Loucy (cell line): ENCODE measurements around the gene OR1J1.

ENCODE experiments used
- H2AFZ ChIP-seq: fragments of 200-600 bp; sonication (generic); 2 replicates; pipeline ENCODE4 v1.6.0; 2016; ENCODE audit warnings: antibody characterized with exemption, mild to moderate bottlenecking, low read length, moderate library complexity
- H3F3A ChIP-seq: fragments of 200-600 bp; 2 replicates; pipeline ENCODE4 v1.6.0; 2016; ENCODE audit warnings: antibody characterized with exemption, low read depth, mild to moderate bottlenecking
- H3K27me3 ChIP-seq: fragments of 200-600 bp; sonication (generic); 2 replicates; pipeline ENCODE4 v1.6.1; 2014; ENCODE audit warnings: low read length, mild to moderate bottlenecking; ENCODE audit not compliant: insufficient read depth, poor library complexity, severe bottlenecking
- H3K36me3 ChIP-seq: fragments of 200-600 bp; sonication (generic); 2 replicates; pipeline ENCODE4 v1.6.1; 2016; ENCODE audit warnings: low read length; ENCODE audit not compliant: insufficient read depth
- H3K4me1 ChIP-seq: fragments of 200-600 bp; sonication (generic); 2 replicates; pipeline ENCODE4 v1.5.1; 2014; ENCODE audit warnings: low read length, mild to moderate bottlenecking; ENCODE audit not compliant: insufficient read depth, poor library complexity, severe bottlenecking
- H3K4me2 ChIP-seq: fragments of 200-600 bp; sonication (generic); 2 replicates; pipeline ENCODE4 v1.6.0; 2014; ENCODE audit warnings: antibody characterized with exemption, low read length, low read depth, mild to moderate bottlenecking; ENCODE audit not compliant: poor library complexity, severe bottlenecking
- H3K4me3 ChIP-seq: fragments of 200-600 bp; sonication (generic); 2 replicates; pipeline ENCODE4 v1.5.1; 2014; ENCODE audit warnings: low read length, mild to moderate bottlenecking, mixed read lengths; ENCODE audit not compliant: poor library complexity, severe bottlenecking
- H3K79me2 ChIP-seq: fragments of 200-600 bp; sonication (generic); 2 replicates; pipeline ENCODE4 v1.6.1; 2014; ENCODE audit warnings: low read length; ENCODE audit not compliant: insufficient read depth
- H3K9ac ChIP-seq: fragments of 200-600 bp; sonication (generic); 2 replicates; pipeline ENCODE4 v1.6.0; 2014; ENCODE audit warnings: mild to moderate bottlenecking, low read depth, low read length, moderate library complexity; ENCODE audit not compliant: poor library complexity, severe bottlenecking
- H3K9me2 ChIP-seq: fragments of 200-600 bp; sonication (generic); replicated peaks from 2 replicates; pipeline ENCODE4 v1.6.1; 2016; ENCODE audit warnings: low read depth, low read length, mixed read lengths
- H3K9me3 ChIP-seq: fragments of 200-600 bp; sonication (generic); 2 replicates; pipeline ENCODE4 v1.6.1; 2014; ENCODE audit warnings: mild to moderate bottlenecking, antibody characterized with exemption, low read length, low read depth; ENCODE audit not compliant: insufficient read depth
- H4K20me1 ChIP-seq: fragments of 200-600 bp; sonication (generic); 2 replicates; pipeline ENCODE4 v1.6.0; 2014; ENCODE audit warnings: antibody characterized with exemption, low read length, mild to moderate bottlenecking; ENCODE audit not compliant: insufficient read depth, poor library complexity, severe bottlenecking
- CTCF ChIP-seq: fragments of 200-600 bp; sonication (generic); conservative IDR thresholded peaks from 2 replicates; pipeline ENCODE4 v1.5.1; 2014; ENCODE audit warnings: mild to moderate bottlenecking, antibody characterized with exemption, low read length
- EZH2phosphoT487 ChIP-seq: fragments of 200-600 bp; IDR thresholded peaks from 2 replicates; pipeline ENCODE4 v1.6.1; 2018; ENCODE audit warnings: antibody characterized with exemption, mild to moderate bottlenecking, moderate library complexity, borderline replicate concordance

The OR1J1 gene

GRCh38 chr9:122519376-122519775, 41.6 kb upstream of the OR1J1 start:
- TF ChIP-seq EZH2phosphoT487 (no peak), CTCF (no peak)
- Histone ChIP-seq H3K79me2 (no peaks in the 10 kb centered on the region), H3K9ac (no peak overlapping the region), H3F3A (no peaks in the 10 kb centered on the region), H3K27me3 (no peaks in the 10 kb centered on the region), H3K9me3 (no peaks in the 10 kb centered on the region), H3K4me3 (no peak overlapping the region), H3K36me3 (no peaks in the 10 kb centered on the region), H3K9me2 (no peaks in the 10 kb centered on the region), H2AFZ (no peak overlapping the region), H3K4me2 (no peak overlapping the region), H4K20me1 (no peaks in the 10 kb centered on the region), H3K4me1 (no peaks in the 10 kb centered on the region)

GRCh38 chr9:122518841-122519240, 41.1 kb upstream of the OR1J1 start, which contains the start of gene OR1J4:
OR1J4 (plus strand) TSS chr9:122519141; CDS start chr9:122519141, 0 bp downstream.
- H3K9ac ChIP-seq: no peak within 1 kb of the TSS
- no peaks in the 10 kb centered on the region for H4K20me1 ChIP-seq
- no peak within 1 kb of the TSS for H2AFZ ChIP-seq
- no peaks in the 10 kb centered on the region for H3K79me2 ChIP-seq
- H3K9me3 ChIP-seq: no peaks in the 10 kb centered on the region
- H3K4me3 ChIP-seq: no peak within 1 kb of the TSS
- no peaks in the 10 kb centered on the region for H3F3A ChIP-seq
- H3K36me3 ChIP-seq: no peaks in the 10 kb centered on the region
- H3K27me3 ChIP-seq: no peaks in the 10 kb centered on the region
- TF ChIP-seq EZH2phosphoT487: no peak
- no peak for TF ChIP-seq CTCF
- no peaks in the 10 kb centered on the region for H3K4me1 ChIP-seq
- H3K9me2 ChIP-seq: no peaks in the 10 kb centered on the region
- no peak within 1 kb of the TSS for H3K4me2 ChIP-seq

DNA sequence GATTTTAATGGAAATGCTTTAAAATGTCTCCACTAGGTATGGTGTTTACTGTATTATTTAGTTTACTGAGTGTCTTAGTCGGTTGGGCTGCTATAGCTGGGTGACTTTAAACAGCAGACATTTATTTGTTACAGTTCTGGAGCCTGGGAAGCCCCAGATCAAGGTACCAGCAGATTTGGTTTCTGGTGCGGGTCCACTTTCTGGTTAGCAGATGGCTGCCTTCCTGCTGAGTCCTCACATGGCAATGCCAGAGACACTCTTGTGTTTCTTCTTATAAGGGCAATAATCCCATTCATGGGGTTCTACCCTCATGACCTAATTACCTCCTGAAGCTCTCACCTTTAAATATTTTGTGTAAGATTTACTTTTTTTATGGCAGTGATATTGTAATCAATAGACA, 40.5 kb upstream of the OR1J1 start:
- no peaks in the 10 kb centered on the region for H3F3A ChIP-seq
- H3K4me2 ChIP-seq: no peak overlapping the region
- H4K20me1 ChIP-seq: no peaks in the 10 kb centered on the region
- H3K9me2 ChIP-seq: no peaks in the 10 kb centered on the region
- TF ChIP-seq CTCF (no peak), EZH2phosphoT487 (no peak)
- H3K27me3 ChIP-seq: no peaks in the 10 kb centered on the region
- H3K9me3 ChIP-seq: no peaks in the 10 kb centered on the region
- H3K4me1 ChIP-seq: no peaks in the 10 kb centered on the region
- H3K36me3 ChIP-seq: no peaks in the 10 kb centered on the region
- no peak overlapping the region for H3K4me3 ChIP-seq
- no peak overlapping the region for H2AFZ ChIP-seq
- no peak overlapping the region for H3K9ac ChIP-seq
- no peaks in the 10 kb centered on the region for H3K79me2 ChIP-seq
